GM21515 (cell line): ENCODE measurements around the gene MBP.

Experiments used
- ATAC-seq: cut with Tn5 transposase; IDR thresholded peaks from one replicate; pipeline ENCODE4 v1.9.1; 2021; ENCODE audit not compliant: unreplicated experiment

The MBP gene

DNA sequence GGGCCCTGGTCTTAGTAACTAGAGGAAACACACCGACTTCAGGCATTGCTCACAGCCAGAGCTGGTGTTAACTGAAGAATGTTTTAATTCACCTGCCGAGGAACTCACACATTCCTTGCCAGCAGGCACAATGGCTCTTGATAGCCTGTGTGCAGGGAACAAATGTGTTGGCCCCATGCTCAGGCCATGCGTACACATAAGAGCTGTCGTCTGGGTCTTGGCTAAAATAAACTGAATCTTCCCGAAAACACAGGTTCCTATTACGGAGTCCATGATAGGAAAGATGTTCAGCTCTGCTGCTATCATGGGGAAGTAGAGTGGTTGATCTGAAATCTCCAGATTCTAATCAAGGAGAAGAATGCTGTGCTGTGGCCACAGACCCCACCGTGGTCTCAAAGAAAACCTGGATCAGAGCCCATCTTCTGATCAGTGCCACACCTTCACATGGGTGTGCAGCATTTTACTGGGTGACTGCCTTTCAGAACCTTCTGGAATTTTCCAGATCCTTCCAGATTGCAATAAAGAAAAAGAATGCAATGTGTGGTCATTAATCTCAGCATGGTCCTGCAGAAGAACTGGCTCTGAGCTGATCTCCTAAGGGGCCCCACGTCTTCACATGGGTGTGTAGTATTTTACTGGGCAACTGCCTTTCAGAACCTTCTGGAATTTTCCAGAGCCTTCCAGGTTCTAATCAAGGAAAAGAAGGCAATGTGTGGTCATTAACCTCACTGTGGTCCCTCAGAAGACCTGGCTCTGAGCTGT is 17.2 kb downstream of the MBP start:
- no peak for ATAC-seq

DNA sequence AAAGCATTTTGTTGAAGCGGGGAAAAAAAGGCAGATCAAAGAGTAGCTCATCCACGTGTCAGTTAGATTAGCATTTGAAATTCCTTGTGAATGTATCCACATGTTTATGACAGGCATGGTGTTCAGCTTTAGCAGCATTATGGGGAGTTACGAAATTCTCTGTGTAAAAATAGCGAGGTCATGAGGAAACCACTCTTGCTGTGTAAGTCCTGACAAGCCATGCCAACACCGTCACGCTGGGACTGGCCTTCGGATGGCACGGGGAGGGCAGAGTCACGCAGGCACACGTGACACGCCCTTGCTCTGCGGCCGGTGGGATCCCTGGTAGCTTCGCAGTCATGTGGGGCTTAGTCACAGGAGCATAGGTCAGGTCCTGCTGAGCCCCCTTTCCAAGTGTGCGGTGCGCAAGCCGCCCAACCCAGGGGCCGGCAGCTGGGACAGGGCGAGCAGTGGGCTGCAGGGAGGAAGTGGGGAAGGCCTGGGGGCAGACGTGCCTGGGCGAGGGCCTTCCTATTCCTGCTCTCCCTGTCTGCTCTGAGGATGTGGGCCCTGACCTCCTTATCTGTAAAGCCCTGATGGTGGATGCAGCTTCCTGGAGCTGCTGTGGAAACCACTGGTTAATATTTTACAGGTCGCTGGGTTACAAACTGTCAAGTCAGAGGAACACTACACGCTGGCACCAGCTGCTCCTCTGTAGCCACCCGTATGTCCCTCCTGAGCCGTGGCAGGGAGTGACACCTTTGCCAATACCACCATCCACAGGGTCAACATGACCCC is 18.0 kb downstream of the MBP start:
- ATAC-seq, result peak; percentile 75

DNA sequence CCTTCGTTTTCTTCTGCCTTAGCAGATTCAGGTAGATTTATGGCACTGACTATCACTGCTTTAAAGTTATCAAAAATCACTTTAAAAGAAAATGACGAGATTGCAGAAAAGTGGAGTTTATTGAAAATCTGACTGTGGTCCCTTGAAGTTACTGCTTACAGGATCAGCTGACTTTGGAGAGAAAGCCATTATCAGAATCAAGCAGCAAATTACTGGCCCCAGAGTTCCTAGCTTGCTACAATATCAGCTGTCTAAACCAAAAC is 18.5 kb downstream of the MBP start:
- ATAC-seq, result no peak

DNA sequence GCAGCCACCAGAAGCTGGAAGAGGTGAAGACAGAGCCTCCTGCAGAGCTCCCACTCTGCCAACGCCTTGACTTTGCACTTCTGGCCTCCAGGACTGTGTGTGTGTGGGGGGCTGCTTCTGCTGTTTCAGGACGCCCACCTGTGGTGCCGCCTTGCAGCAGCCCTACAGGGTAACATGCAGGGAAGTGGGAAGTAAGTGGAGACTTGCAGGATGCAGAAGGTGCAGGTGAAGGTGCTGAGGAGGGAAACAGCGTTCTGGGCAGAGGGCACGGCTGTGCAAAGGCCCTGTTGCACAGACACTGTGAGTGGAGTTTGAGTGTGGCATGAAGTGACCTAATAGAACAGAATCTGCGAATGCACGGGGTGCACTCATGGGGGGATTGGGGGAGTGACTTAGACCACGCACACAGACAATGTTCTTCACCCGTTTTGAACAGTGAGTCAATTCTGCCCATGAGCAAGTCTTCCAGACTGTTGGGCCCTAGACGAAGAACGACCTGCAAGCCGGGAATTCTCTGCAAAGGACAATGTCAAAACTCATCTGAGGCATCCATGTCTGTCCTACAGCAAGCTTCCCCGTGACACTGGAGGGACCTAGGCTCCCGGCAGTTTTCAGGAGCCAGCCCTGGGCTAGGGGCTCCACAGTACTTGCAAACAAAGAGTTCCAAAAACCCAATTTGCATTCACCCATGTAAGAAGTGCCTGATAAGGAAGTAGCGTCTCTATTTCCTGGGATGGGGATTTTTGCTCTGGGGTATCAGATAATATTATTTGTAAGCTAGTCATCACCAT is 19.0 kb downstream of the MBP start:
- ATAC-seq, result no peak

DNA sequence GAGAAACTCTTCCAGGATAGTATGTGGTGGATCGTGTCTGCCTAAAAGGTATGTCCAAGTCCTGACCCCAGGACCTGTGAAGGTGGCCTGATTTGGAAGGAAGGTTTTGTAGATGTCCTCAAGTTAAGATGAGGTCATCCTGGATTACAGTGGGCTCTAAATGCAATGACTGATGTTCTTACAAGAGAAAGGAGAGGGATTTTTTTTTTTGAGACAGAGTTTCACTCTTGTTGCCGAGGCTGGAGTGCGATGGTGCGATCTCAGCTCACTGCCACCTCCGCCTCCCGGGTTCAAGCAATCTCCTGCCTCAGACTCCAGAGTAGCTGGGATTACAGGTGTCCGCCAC is 19.9 kb downstream of the MBP start:
- ATAC-seq, result no peak

DNA sequence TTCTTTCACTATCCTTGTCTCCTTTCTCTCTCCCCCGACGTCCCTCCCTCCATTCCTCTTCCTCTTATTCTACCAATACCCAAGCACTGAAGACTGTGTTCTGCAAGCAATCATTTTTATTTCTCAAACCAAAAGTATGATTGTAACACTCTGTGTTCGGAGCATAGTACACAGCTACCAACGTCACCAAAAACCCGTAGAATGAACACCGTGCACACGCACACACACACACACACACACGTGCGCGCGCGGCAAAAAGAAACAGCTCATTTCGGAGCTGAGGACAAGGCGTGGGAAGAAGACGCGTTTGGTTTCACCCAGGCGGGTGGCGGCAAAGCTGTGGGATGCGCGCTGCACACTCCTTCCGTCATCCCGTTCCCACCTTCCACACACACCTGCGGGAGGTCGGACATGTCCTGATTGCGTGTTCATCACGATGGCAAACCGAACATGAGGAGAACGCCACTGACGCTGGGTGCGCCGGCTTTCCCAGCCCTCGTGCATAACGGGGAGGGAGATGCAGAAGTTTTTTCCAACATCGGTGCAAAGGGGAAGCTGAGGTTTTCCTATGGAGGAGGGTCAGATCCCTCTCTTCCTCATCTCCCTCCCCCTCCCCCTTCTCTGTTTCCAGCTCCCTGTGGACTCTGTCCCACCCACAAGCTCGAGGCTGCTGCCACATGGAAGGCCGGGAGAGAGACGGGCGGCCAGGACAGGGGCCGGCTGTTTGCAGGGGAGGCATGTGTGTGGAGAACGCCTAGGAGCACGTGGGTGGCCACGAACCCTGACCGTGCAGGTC is 20.4 kb downstream of the MBP start:
- ATAC-seq, result no peak

DNA sequence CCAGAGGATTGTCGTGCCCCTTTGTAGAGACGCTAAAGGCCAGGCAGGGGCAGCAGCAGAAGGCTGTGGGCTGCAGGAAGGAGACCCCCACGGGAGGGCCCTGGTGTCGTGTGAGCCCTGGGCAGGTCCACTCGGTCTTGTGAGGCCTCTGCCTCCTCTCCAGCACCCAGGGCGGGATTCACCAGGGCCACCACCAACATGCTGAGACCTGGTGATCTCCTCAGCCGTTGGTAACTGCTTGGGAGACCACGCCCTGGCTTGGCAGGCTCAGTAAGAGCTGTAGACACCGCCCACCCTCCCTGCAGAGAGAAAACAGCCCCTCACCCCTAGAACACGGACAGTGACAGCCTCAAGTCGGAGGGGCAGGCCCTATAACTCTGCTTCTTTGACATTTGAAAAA is 21.1 kb downstream of the MBP start:
- no peak for ATAC-seq

- ATAC-seq, result no peak
Measured at GRCh38 chr18:77110936-77111335, 21.6 kb downstream of the MBP start.

- no peak for ATAC-seq
Measured at GRCh38 chr18:77110400-77110799, 22.2 kb downstream of the MBP start.

GRCh38 chr18:77109648-77110019 is 22.9 kb downstream of the MBP start:
- no peak for ATAC-seq

GRCh38 chr18:77108821-77109647 is 23.5 kb downstream of the MBP start:
- ATAC-seq, result no peak

GRCh38 chr18:77108001-77108692 is 24.4 kb downstream of the MBP start:
- peak; percentile 61 for ATAC-seq

DNA sequence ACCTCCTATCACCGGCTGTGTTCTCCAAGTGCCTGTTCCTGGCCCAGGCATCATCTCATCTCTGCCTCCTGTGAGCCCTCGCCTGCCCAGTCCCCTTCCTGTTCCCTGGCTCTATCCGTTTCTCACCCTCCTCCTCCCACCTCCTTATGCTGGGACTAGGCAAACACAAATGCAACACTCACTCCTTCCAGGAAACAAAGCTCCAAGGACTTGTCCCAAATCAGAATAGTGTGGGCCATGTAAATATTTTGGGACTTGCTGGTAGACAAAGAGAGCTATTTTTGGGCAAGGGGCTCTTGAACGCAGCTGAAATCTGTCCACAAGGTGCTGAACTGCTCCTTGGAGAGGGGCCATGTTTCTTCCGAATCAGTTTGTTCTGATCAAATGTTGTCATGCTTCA is 25.3 kb downstream of the MBP start:
- no peak for ATAC-seq

GRCh38 chr18:77106331-77106730 is 26.3 kb downstream of the MBP start:
- ATAC-seq, result no peak

GRCh38 chr18:77105680-77106079 is 26.9 kb downstream of the MBP start:
- ATAC-seq, result no peak

DNA sequence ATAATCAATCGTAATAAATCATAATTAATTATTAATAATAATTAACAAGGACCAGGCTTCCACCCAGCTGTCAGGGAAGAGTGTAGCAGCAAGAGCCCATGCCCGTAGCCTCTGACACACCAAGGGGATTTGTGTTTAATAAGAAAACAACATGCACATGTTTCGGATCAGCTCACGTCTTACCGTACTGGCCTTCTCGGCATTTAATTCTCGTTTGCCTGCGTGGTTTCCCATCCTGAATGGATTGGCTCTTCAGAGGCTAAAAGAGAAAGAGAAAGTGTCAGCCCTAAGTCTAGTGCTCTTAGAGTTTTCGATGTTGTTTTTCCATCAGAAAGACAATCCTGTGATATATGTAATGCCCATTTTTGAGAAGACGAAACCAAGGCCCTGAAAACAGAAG is 27.6 kb downstream of the MBP start:
- ATAC-seq, result no peak

- ATAC-seq, result no peak
Measured at GRCh38 chr18:77103991-77104531, 28.5 kb downstream of the MBP start.

- ATAC-seq, result no peak
Measured at GRCh38 chr18:77103187-77103850, 29.3 kb downstream of the MBP start.
